Heart left ventricle (tissue), 13 donors: ENCODE data around the gene ESR2.

Source experiments
- POLR2A ChIP-seq, 2 donors: fragments of 450-650 bp; IDR thresholded peaks; one replicate each; pipeline ENCODE4 v1.6.1; 2017; ENCODE audit warnings: antibody characterized with exemption in 2 of 2, mild to moderate bottlenecking in 2 of 2, moderate library complexity in 2 of 2
- TF ChIP-seq, protein P1 (sequence below), 12 donors: fragments of 200-600 bp; sonication (generic) in 4 of 12; IDR thresholded peaks; one replicate each; pipeline versions ENCODE4 v1.5.0 to v1.8.0; 2018 to 2022; ENCODE audit warnings: antibody characterized with exemption in 12 of 12, mild to moderate bottlenecking in 5 of 12
- donor health status: ischemic (EF 13 %, LVEDD 7.1; RV severe dilation, severe dysfunction).
- donor health status: DM: no; HTN: yes; CAD: no.
- donor health status: DM: no; HTN: no; CAD: no.
- donor health status: ischemic (EF 25% LVEDD 6.9; RV normal size, moderate dysfunction).
- donor health status: ischemic (EF 25% LVEDD 5.7; RV mildly dilated, moderate dysfunction).
- donor health status: ischemic (EF 35%, LVEDD 5.7; RV mildly dilated, moderate dysfunction).
- donor health status: nonischemic (EF 11% LVEDD 7.7; RV severe dilation, severe dysfunction).
- donor health status: DM: yes; HTN: yes; CAD: no.
- donor health status: PGD.
- donor health status: ischemic (EF 29% LVEDD 5.4; RV normal size, mild dysfunction).
- donor health status: nonischemic (EF 23%, LVEDD 6.1; RV moderate dilation, normal function).

DNA sequence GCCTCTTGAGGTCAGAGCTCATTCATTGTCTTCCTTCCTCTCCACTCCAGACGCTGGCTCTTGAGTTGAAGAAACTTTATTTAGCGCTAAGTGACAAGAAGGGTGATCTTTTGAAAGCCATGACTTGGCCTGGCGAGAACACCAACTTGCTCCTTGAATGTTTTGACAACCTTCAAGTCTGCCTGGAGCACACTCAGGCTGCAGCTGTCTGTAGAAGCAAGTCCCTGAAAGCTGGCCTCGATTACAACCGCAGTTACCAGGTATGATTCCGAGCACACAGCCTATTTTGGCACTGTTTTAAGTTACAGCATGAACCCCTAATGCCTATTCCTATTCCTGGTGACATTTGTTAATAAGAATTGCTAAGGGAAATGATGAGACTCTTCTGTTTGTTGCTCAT, 167.6 kb downstream of the ESR2 start:
- TF ChIP-seq, protein P1, sequence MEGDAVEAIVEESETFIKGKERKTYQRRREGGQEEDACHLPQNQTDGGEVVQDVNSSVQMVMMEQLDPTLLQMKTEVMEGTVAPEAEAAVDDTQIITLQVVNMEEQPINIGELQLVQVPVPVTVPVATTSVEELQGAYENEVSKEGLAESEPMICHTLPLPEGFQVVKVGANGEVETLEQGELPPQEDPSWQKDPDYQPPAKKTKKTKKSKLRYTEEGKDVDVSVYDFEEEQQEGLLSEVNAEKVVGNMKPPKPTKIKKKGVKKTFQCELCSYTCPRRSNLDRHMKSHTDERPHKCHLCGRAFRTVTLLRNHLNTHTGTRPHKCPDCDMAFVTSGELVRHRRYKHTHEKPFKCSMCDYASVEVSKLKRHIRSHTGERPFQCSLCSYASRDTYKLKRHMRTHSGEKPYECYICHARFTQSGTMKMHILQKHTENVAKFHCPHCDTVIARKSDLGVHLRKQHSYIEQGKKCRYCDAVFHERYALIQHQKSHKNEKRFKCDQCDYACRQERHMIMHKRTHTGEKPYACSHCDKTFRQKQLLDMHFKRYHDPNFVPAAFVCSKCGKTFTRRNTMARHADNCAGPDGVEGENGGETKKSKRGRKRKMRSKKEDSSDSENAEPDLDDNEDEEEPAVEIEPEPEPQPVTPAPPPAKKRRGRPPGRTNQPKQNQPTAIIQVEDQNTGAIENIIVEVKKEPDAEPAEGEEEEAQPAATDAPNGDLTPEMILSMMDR (IDR thresholded peaks at IDR 0.05) = no peak
- no peak for TF ChIP-seq POLR2A (IDR thresholded peaks at IDR 0.05)
